Heart right ventricle (tissue), 16 donors: ENCODE data around the gene TSPAN5. TPM values are rescaled to one million over a fixed set of nuclear protein-coding genes. Genes with fewer than 3 reads are reported as not detected.

Source experiments
- ATAC-seq, 8 donors: fragments of 200-7000 bp; cut with Tn5 transposase; one replicate each; pipeline ENCODE4 v1.9.1; 2020; ENCODE audit warnings: mild to moderate bottlenecking in 8 of 8, moderate library complexity in 8 of 8, moderate number of reproducible peaks in 1 of 8
- DNase-seq, 2 donors: peaks; one replicate each; pipeline ENCODE4 v3.0.0-alpha.2; 2020
- H3K27ac ChIP-seq, 10 donors: fragments of 200-600 bp; sonication (generic) in 2 of 10; one replicate each; pipeline versions ENCODE4 v1.5.0 to v1.8.0; 2020 to 2022; ENCODE audit warnings: mild to moderate bottlenecking in 3 of 10
- H3K27me3 ChIP-seq, 7 donors: fragments of 200-600 bp; one replicate each; pipeline ENCODE4 v1.8.0; 2021 to 2022; ENCODE audit warnings: mild to moderate bottlenecking in 2 of 7
- H3K36me3 ChIP-seq, 9 donors: fragments of 200-600 bp; sonication (generic) in 1 of 9; one replicate each; pipeline versions ENCODE4 v1.5.0 to v1.8.0; 2020 to 2022; ENCODE audit warnings: mild to moderate bottlenecking in 2 of 9
- H3K4me1 ChIP-seq, 9 donors: fragments of 200-600 bp; sonication (generic) in 1 of 9; one replicate each; pipeline versions ENCODE4 v1.5.0 to v1.8.0; 2020 to 2022; ENCODE audit warnings: mild to moderate bottlenecking in 4 of 9
- H3K4me3 ChIP-seq, 10 donors: fragments of 200-600 bp; sonication (generic) in 2 of 10; one replicate each; pipeline versions ENCODE4 v1.5.0 to v1.8.0; 2020 to 2022; ENCODE audit warnings: mild to moderate bottlenecking in 7 of 10, moderate library complexity in 2 of 10
- H3K9me3 ChIP-seq, 11 donors: fragments of 200-600 bp in 10 of 11; sonication (generic) in 2 of 11; one replicate each; pipeline versions ENCODE4 v1.5.0 to v1.8.0; 2013 to 2022; ENCODE audit warnings: mild to moderate bottlenecking in 2 of 11, control low read depth in 1 of 11, moderate library complexity in 1 of 11
- WGBS, 2 donors: extraction: QIAGEN DNeasy Blood & Tissue Kit; methylation state at CpG; one replicate each; pipeline ENCODE4 v1.1.7; 2013; ENCODE audit warnings: inconsistent platforms in 1 of 2; 5-methylcytosine and 5-hydroxymethylcytosine counted together
- intact Hi-C, 10 donors: fragments of 100-400 bp; cut with DNase I; formaldehyde crosslinking; loops; one replicate each; pipeline versions ENCODE4 v1.11.1 to v1.14.2; 2022
- polyA plus RNA-seq, 2 donors: library from polyadenylated mRNA; stranded (reverse); fragments of 200-250 nt; gene quantifications; one replicate each; pipeline ENCODE4 v1.2.3, GENCODE V29; 2013
- total RNA-seq, 10 donors: library from RNA; stranded (reverse); fragmentation: NEBNext Ultra II Directional in 3 of 10; extraction: Animal tissue kit (Norgen Biotek cat#: 25700) in 3 of 10; gene quantifications; one replicate each; pipeline versions ENCODE4 v1.2.1 to v1.2.4, GENCODE V29; 2021 to 2023
- TF ChIP-seq, protein P1 (sequence below), 9 donors: fragments of 200-600 bp; sonication (generic) in 2 of 9; IDR thresholded peaks; one replicate each; pipeline versions ENCODE4 v1.5.0 to v1.8.0; 2021 to 2022; ENCODE audit warnings: antibody characterized with exemption in 9 of 9, mild to moderate bottlenecking in 5 of 9, moderate library complexity in 1 of 9
- donor health status: Arrhythmogenic right ventricular cardiomyopathy.
- donor health status: ischemic (EF 13 %, LVEDD 7.1; RV severe dilation, severe dysfunction).
- donor health status: healthy with polysubstance abuse.
- donor health status: DM: no; HTN: yes; CAD: no.
- donor health status: DM: no; HTN: no; CAD: no.
- donor health status: ischemic (EF 25% LVEDD 6.9; RV normal size, moderate dysfunction).
- donor health status: ischemic (EF 25% LVEDD 5.7; RV mildly dilated, moderate dysfunction).
- donor health status: healthy.
- donor health status: DM: yes; HTN: yes; CAD: no.
- donor health status: Ischemic cardiomyopathy.
- donor health status: ischemic (EF 35%, LVEDD 5.7; RV mildly dilated, moderate dysfunction).
- donor health status: nonischemic (EF 11% LVEDD 7.7; RV severe dilation, severe dysfunction).
- donor health status: DM: yes; HTN: yes; CAD: no.
- donor health status: PGD.
- donor health status: ischemic (EF 29% LVEDD 5.4; RV normal size, mild dysfunction).
- donor health status: nonischemic (EF 23%, LVEDD 6.1; RV moderate dilation, normal function).

Gene TSPAN5
- total and polyA plus RNA-seq, 12 donors = 0.85 to 6.7 (median 3.8) TPM

- WGBS, 2 donors = 0% methylated on average over 46 of the region's 46 CpGs
- ATAC-seq = peak in 4 of 8 donors; percentile 17 to 41 (median 36)
- TF ChIP-seq, protein P1, sequence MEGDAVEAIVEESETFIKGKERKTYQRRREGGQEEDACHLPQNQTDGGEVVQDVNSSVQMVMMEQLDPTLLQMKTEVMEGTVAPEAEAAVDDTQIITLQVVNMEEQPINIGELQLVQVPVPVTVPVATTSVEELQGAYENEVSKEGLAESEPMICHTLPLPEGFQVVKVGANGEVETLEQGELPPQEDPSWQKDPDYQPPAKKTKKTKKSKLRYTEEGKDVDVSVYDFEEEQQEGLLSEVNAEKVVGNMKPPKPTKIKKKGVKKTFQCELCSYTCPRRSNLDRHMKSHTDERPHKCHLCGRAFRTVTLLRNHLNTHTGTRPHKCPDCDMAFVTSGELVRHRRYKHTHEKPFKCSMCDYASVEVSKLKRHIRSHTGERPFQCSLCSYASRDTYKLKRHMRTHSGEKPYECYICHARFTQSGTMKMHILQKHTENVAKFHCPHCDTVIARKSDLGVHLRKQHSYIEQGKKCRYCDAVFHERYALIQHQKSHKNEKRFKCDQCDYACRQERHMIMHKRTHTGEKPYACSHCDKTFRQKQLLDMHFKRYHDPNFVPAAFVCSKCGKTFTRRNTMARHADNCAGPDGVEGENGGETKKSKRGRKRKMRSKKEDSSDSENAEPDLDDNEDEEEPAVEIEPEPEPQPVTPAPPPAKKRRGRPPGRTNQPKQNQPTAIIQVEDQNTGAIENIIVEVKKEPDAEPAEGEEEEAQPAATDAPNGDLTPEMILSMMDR (IDR thresholded peaks at IDR 0.05) = no peak
- peaks cover 0 to 36% (median 0%) of the 10 kb centered on the region in 7 donors for H3K27me3 ChIP-seq
- H3K36me3 ChIP-seq = no peaks in the 10 kb centered on the region
- H3K4me1 ChIP-seq = peaks cover 5 to 46% (median 19%) of the 10 kb centered on the region in 9 donors
- no peaks in the 10 kb centered on the region for H3K9me3 ChIP-seq
- peak overlapping the region; percentile 30 to 91 (median 72) for H3K4me3 ChIP-seq
- intact Hi-C loops = loop anchor here in 6 of 10 donors (2.0 to 10.0 kb wide), 6 partner anchors 183 to 523 kb away; partner anchors contain the start of gene EIF4E (in 1 of the 6)
- DNase-seq = peak in 1 of 2 donors; percentile 18
- peak overlapping the region in 5 of 10 donors; percentile 1 to 69 (median 42) for H3K27ac ChIP-seq
These were observed 702 bp downstream of the TSPAN5 start for GRCh38 chr4:98657531-98658286.

- Histone ChIP-seq H3K36me3 (no peaks in the 10 kb centered on the region), H3K4me3 (peak overlapping the region in 9 of 10 donors; percentile 66 to 91 (median 74)), H3K27ac (no peak overlapping the region), H3K27me3 (peaks cover 0 to 36% (median 0%) of the 10 kb centered on the region in 7 donors), H3K4me1 (peaks cover 5 to 43% (median 19%) of the 10 kb centered on the region in 9 donors), H3K9me3 (no peaks in the 10 kb centered on the region)
- ATAC-seq (no peak), DNase-seq (no peak)
- WGBS, 2 donors = 35 to 40% methylated on average over 6 of the region's 6 CpGs
- intact Hi-C loops = loop anchor here in 5 of 10 donors (5.0 to 10.0 kb wide), 5 partner anchors 182 to 522 kb away; partner anchors contain the start of gene EIF4E (in 1 of the 5)
- TF ChIP-seq, protein P1 (IDR thresholded peaks at IDR 0.05) = no peak
These were observed 1.5 kb downstream of the TSPAN5 start for GRCh38 chr4:98656886-98657285.

DNA sequence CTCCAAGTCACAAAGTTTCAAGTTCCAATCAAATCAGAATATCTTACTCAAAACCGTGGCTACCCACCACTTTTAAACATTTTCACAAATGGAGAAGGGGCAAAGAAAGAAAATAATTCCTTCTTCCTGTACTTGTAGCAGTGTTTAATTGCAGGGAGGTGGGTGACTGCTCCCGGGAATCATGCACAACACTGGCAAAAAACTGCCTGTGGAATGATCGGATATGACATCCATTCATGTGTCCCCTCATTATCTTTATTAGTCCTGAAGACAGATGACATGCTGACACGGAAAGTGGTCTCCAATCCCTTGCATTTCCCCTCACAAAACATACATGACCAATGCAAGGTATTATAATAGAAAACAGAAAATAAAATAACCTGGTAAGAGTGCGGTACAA, 2.0 kb downstream of the TSPAN5 start:
- intact Hi-C loops = loop anchor here in 5 of 10 donors (5.0 to 10.0 kb wide), 5 partner anchors 182 to 522 kb away; partner anchors contain the start of gene EIF4E (in 1 of the 5)
- WGBS, 2 donors = 74 to 82% methylated on average over 5 of the region's 5 CpGs
- TF ChIP-seq, protein P1 (IDR thresholded peaks at IDR 0.05) = no peak
- Histone ChIP-seq H3K9me3 (no peaks in the 10 kb centered on the region), H3K4me3 (peak overlapping the region in 3 of 10 donors; percentile 74 to 91 (median 79)), H3K4me1 (peaks cover 5 to 43% (median 19%) of the 10 kb centered on the region in 9 donors), H3K36me3 (no peaks in the 10 kb centered on the region), H3K27ac (no peak overlapping the region), H3K27me3 (peaks cover 0 to 36% (median 0%) of the 10 kb centered on the region in 7 donors)
- ATAC-seq (no peak), DNase-seq (no peak)
